MM.1S (cell line): ENCODE results near the gene CTSD.
A peak's percentile ranks its signal among the peaks of the same experiment; 100 is the strongest.

Source experiments
- DNase-seq: peaks from one replicate; pipeline ENCODE4 v3.0.0-alpha.2; 2015
- H2AFZ ChIP-seq: fragments of 300-600 bp; sonication (generic); 2 replicates; pipeline ENCODE4 v1.6.0; 2016; ENCODE audit warnings: antibody characterized with exemption, low read length
- H3F3A ChIP-seq: fragments of 300-600 bp; sonication (generic); 2 replicates; pipeline ENCODE4 v1.6.1; 2016; ENCODE audit warnings: mild to moderate bottlenecking, antibody characterized with exemption, low read length, moderate library complexity, mixed read lengths; ENCODE audit not compliant: insufficient read depth
- H3K27ac ChIP-seq: fragments of 300-600 bp; sonication (generic); 2 replicates; pipeline ENCODE4 v1.5.1; 2016; ENCODE audit warnings: mild to moderate bottlenecking, low read length
- H3K27me3 ChIP-seq: fragments of 300-600 bp; sonication (generic); replicated peaks from 2 replicates; pipeline ENCODE4 v1.6.0; 2016; ENCODE audit warnings: low read length; ENCODE audit not compliant: insufficient read depth
- H3K36me3 ChIP-seq: fragments of 300-600 bp; sonication (generic); replicated peaks from 2 replicates; pipeline ENCODE4 v1.6.1; 2016; ENCODE audit warnings: mild to moderate bottlenecking, low read length, mixed read lengths; ENCODE audit not compliant: insufficient read depth
- H3K4me1 ChIP-seq: fragments of 300-600 bp; sonication (generic); 2 replicates; pipeline ENCODE4 v1.6.1; 2016; ENCODE audit warnings: low read length, mixed read lengths
- H3K4me2 ChIP-seq: fragments of 300-600 bp; sonication (generic); 2 replicates; pipeline ENCODE4 v1.6.0; 2016; ENCODE audit warnings: low read depth, low read length
- H3K4me3 ChIP-seq: fragments of 300-600 bp; sonication (generic); 2 replicates; pipeline ENCODE4 v1.5.1; 2016; ENCODE audit warnings: low read length, mixed read lengths
- H3K79me2 ChIP-seq: fragments of 300-600 bp; sonication (generic); 2 replicates; pipeline ENCODE4 v1.6.1; 2016; ENCODE audit warnings: mixed run types, low read length, mixed read lengths
- H3K9ac ChIP-seq: fragments of 300-600 bp; sonication (generic); 2 replicates; pipeline ENCODE4 v1.6.1; 2016; ENCODE audit warnings: low read length, mixed read lengths
- H3K9me2 ChIP-seq: fragments of 300-600 bp; sonication (generic); replicated peaks from 2 replicates; pipeline ENCODE4 v1.6.1; 2016; ENCODE audit warnings: mild to moderate bottlenecking, low read length, mixed read lengths; ENCODE audit not compliant: insufficient read depth
- H3K9me3 ChIP-seq: fragments of 300-600 bp; sonication (generic); replicated peaks from 2 replicates; pipeline ENCODE4 v1.6.1; 2016; ENCODE audit warnings: mild to moderate bottlenecking, low read length, mixed read lengths; ENCODE audit not compliant: insufficient read depth
- H4K20me1 ChIP-seq: fragments of 300-600 bp; sonication (generic); 2 replicates; pipeline ENCODE4 v1.6.1; 2016; ENCODE audit warnings: mild to moderate bottlenecking, low read length, moderate library complexity, mixed read lengths; ENCODE audit not compliant: insufficient read depth
- CTCF ChIP-seq: fragments of 300-600 bp; sonication (generic); IDR thresholded peaks from 2 replicates; pipeline ENCODE4 v1.5.1; 2016; ENCODE audit warnings: antibody characterized with exemption, low read length, mixed read lengths
- EZH2 ChIP-seq: fragments of 300-600 bp; sonication (generic); optimal IDR thresholded peaks from 2 replicates; pipeline ENCODE3; 2017; ENCODE audit warnings: low read depth, mild to moderate bottlenecking, antibody characterized with exemption, low read length, mixed read lengths
- EZH2phosphoT487 ChIP-seq: fragments of 300-600 bp; sonication (generic); IDR thresholded peaks from 2 replicates; pipeline ENCODE4 v1.6.1; 2018; ENCODE audit warnings: antibody characterized with exemption, low read length

Gene CTSD

GRCh38 chr11:1762537-1763302, 1.0 kb downstream of the CTSD start:
- no peaks in the 10 kb centered on the region for H3K36me3 ChIP-seq
- no peak for DNase-seq
- peak overlapping the region; percentile 91 for H3K4me3 ChIP-seq
- no peak for TF ChIP-seq EZH2phosphoT487
- no peak for TF ChIP-seq CTCF
- no peak for TF ChIP-seq EZH2
- H3F3A ChIP-seq, result no peaks in the 10 kb centered on the region
- no peaks in the 10 kb centered on the region for H4K20me1 ChIP-seq
- 0 out of 2 replicates have a peak, but pooled peaks cover 5% of the 10 kb centered on the region for H3K4me1 ChIP-seq
- peak overlapping the region; percentile 89 for H3K9ac ChIP-seq
- no peaks in the 10 kb centered on the region for H3K9me3 ChIP-seq
- H3K27me3 ChIP-seq, result peaks cover 23% of the 10 kb centered on the region
- H3K4me2 ChIP-seq, result peak overlapping the region; percentile 96
- H2AFZ ChIP-seq, result 0 out of 2 replicates have a peak overlapping the region, but pooled peaks have one; percentile 89
- no peak overlapping the region for H3K27ac ChIP-seq
- peaks cover 18% of the 10 kb centered on the region for H3K79me2 ChIP-seq
- H3K9me2 ChIP-seq, result no peaks in the 10 kb centered on the region

DNA sequence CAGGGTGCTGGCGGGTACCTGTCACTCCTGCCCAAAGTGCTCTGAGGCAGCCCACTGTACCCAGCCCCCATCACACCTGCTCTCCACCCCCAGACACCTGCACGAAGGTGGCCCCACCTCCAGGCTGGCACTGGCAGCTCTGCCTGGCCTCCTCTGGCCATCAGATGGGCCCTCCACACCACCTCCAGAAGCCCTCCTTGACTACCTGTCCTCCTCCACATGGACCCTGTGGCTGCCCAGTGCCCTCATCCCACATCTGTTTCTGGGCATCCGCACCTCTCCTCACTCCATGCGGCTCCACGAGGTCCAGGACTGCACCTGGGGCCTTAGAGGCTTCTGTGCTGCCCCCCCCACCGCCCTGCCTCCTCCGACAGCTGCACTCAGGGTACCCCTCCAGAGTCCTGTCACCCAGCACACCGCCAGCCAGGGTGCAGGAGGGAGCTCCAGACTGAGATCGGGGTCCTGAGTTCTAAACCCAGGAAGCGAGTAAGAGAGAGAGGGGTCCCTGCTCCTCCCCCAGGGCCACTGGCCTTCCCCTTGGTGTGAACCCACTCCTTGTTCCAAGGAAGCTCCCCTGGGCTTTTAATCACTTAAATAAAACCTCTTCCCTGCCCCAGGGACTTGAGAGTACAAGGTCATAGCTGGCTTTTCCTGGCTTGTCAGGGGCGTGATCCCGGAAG, 1.7 kb downstream of the CTSD start:
- H2AFZ ChIP-seq, result no peak overlapping the region
- H4K20me1 ChIP-seq, result no peaks in the 10 kb centered on the region
- DNase-seq, result no peak
- H3K9me2 ChIP-seq, result no peaks in the 10 kb centered on the region
- H3K79me2 ChIP-seq, result peaks cover 18% of the 10 kb centered on the region
- H3K36me3 ChIP-seq, result no peaks in the 10 kb centered on the region
- no peak overlapping the region; the same call in 1 of the 2 replicates for H3K4me2 ChIP-seq
- H3K27me3 ChIP-seq, result peaks cover 16% of the 10 kb centered on the region
- H3K4me3 ChIP-seq, result no peak overlapping the region
- no peaks in the 10 kb centered on the region for H3K9me3 ChIP-seq
- no peaks in the 10 kb centered on the region for H3F3A ChIP-seq
- no peak overlapping the region for H3K27ac ChIP-seq
- TF ChIP-seq EZH2 (no peak), EZH2phosphoT487 (no peak)
- H3K4me1 ChIP-seq, result 0 out of 2 replicates have a peak, but pooled peaks cover 5% of the 10 kb centered on the region
- H3K9ac ChIP-seq, result no peak overlapping the region

- H3K36me3 ChIP-seq, result no peaks in the 10 kb centered on the region
- no peak overlapping the region for H3K4me3 ChIP-seq
- no peak for DNase-seq
- H3K27ac ChIP-seq, result no peak overlapping the region
- H3K9me2 ChIP-seq, result no peaks in the 10 kb centered on the region
- no peak overlapping the region for H2AFZ ChIP-seq
- H3K79me2 ChIP-seq, result peaks cover 18% of the 10 kb centered on the region
- H3K9me3 ChIP-seq, result no peaks in the 10 kb centered on the region
- H3K4me1 ChIP-seq, result 0 out of 2 replicates have a peak, but pooled peaks cover 5% of the 10 kb centered on the region
- H3K9ac ChIP-seq, result no peak overlapping the region
- no peak overlapping the region for H3K4me2 ChIP-seq
- H4K20me1 ChIP-seq, result no peaks in the 10 kb centered on the region
- peaks cover 8% of the 10 kb centered on the region; the same call in 1 of the 2 replicates for H3K27me3 ChIP-seq
- H3F3A ChIP-seq, result no peaks in the 10 kb centered on the region
- no peak for TF ChIP-seq CTCF
- TF ChIP-seq EZH2, result no peak
- no peak for TF ChIP-seq EZH2phosphoT487
These were observed 2.4 kb downstream of the CTSD start for GRCh38 chr11:1761110-1761856.
